DMS 273 (cell line): ENCODE measurements around the gene LIG1.

ENCODE experiments used
- DNase-seq: peaks from one replicate; lab custom pipeline; 2025; ENCODE audit not compliant: unreplicated experiment; lab: John Stamatoyannopoulos, UW

The LIG1 gene

DNA sequence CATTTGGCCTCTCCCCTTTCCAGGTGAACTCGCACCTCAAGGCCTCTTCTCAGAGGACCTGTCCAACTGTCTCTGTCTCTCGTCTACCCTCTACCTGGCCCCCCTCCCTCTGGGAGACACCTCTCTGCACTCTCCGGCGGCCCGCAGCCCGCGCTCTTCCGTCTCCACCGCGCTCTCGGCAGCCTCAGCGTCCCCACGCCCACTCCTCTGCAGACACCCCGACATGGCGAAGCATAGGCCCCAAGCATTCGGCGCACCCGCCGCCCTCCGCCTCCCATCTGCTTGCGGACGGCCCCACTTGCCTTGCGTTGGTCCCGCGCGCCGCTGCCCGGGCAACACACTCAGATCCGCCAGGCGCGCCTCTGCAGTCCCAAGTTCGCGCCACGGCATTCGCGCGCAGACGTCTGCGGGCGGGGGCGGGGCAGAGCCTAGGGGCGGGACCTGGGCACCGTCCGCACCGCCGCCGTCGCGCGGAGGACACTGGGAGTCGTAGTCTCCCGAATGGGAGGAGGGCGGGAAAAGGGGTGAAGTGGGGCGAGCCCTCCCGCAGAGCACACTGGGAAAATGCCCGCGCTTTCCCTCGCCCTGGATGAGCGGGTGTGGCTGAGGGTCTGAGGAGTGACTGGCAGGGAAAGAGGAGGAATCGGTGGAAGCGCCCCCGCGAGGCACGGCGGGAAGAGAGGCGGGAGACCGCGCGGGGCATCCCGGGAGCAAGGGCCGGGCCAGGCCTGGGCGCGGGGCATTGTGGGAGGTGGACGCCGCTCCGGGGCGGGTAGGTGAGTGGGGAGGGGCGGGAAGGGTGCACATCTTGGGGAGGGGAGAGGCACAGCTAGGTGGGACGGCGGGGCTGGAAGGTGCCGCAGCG lies at the start of gene LIG1, which contains the start of gene ZSWIM9:
TSS of gene LIG1 (minus strand) at position 406 of the 865 bp plus-strand sequence. CDS start 4,778 bp downstream, outside the sequence.
TSS of gene ZSWIM9 (plus strand) at position 742 of the 865 bp plus-strand sequence. CDS start 1,123 bp downstream, outside the sequence.
- DNase-seq, result peak; percentile 98

DNA sequence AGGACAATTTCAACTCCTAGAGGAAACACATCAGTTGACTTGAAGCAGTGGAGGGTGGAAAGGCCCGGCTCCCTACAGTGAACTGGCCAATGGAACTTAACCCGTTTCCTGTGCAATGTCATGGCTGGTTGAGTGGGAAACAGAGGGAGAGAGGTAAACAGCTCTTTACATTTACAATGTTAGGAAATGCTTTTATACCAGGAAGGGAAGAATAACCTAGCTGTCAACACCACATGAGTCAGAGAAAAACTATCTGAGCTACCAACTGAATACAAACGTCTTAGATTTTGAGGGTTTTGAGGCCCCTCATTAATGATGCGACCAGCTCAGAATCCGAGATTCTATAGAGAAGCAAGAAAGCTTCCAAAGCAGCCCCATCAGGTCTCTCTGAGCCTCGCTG lies 48.9 kb upstream of the LIG1 start:
- DNase-seq, result no peak

DNA sequence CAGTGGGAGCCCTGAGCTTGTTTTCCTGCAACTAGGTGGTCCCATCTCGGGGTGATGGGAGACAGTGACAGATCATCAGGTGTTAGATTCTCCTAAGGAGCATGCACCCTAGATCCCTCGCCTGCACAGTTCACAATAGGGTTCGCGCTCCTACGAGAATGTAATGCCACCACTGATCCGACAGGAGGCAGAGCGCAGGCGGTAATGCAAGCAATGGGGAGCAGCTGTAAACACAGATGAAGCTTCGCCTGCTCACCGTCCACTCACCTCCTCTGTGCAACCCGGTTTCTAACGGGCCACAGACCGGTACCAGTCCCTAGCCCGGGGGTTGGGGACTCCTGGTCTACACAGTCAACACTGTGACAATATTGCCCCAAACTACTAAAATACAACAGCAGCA lies 46.8 kb upstream of the LIG1 start:
- DNase-seq, result no peak

DNA sequence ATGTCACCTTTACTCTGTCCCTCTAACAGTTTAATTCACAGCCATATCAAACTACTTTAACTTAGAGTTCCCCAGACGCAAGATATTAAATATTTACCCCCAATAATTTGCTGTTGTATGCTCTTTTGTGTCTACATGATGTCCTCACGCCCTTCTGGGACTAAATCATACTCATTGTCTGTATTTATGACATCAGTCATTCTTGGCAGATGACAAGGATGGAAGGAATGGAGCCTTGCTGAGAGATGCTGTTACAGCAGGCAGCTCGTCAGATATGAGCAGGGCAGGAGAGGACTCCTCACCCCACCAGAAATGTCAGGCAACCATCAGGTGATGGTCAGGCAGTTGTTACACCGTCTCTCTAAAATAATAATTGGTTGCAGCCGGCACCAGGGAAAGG lies 43.8 kb upstream of the LIG1 start:
- no peak for DNase-seq

DNA sequence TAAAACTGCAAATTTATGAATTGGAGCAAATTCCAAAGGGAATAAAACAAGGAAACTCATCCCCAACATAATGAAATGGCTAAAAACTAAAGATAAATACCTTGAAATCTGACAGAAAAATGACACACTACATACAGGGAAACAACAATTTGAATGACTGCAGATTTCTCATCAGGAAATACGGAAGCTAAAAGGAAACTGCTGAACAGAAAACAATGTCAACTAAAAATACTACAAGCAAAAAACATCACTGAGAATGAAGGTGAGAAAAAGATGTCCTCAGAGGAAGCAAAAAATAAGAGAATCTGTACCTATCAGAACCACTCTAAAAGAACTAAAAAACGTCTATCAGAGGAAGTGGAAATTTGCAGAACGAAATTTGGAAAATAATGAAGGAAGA lies 39.9 kb upstream of the LIG1 start:
- DNase-seq, result no peak

DNA sequence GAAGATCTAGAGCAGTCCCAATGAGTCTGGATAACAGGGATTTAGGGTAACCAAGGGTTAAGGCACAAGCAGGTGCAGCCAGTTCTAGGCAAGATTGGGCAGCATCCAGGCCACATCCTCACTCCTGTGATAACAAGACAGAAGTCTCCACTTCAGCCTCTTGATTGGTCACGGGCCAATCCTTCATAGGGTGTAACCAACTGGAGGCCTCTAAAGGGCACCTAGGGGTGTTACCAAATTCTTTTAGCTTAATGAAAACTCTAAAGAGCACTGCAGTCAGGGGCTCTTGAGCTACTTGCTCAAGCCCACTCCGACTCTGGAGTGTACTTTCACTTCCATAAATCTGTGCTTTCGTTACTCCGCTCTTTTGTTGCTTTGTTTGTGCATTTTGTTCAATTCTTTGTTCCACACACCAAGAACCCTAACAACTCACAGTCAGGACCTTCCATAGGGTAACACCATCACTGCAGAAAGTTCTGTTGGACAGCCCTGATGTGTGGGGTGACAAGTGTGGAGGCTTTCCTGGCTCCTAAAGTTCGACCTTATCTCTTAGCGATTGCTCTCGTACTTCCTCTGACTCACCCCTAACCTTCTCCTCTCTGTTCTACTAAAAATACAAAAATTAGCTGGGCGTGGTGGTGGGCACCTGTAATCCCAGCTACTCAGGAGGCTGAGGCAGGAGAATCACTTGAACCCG lies 36.4 kb upstream of the LIG1 start:
- peak; percentile 40 for DNase-seq

DNA sequence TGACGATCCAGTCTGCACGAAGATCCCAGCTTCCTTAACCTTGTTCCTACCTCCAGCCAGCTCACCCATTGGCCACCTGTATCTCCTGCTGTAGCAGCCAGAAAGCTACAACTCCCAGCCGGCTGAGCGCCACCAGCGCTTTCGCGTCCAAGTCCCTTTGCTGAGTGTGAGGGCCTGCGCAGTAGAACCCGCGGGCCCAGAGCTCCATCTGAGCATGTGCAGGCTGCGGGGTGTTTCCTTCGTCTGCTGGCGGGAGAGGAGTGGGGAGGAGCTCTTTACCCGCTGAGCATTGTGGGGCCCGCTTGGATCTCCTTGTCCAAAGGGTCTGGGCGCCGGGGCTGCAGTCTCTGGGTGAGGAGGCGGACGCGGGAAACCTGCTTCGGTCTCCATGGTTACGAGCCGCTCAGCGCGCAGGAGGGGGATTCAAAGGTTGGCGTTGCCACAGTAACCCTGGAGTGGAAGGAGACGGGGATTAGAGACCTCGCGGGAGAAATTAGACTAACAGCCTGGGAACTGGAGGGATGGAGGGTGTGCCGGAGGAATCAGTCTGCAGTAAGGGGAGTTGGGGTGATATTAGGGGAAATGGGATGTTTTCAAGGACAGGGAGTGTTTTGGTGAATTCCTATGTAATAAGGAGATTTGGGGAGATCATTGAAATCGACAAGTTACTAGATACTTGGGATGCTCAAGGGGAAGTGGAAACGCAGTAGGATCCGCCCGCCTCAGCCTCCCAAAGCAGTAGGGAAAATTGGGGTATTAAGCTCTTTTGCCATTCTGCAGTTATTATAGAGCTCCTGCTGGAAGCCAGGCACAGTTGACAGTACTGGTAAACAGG lies 33.9 kb upstream of the LIG1 start:
- peak; percentile 99 for DNase-seq

DNA sequence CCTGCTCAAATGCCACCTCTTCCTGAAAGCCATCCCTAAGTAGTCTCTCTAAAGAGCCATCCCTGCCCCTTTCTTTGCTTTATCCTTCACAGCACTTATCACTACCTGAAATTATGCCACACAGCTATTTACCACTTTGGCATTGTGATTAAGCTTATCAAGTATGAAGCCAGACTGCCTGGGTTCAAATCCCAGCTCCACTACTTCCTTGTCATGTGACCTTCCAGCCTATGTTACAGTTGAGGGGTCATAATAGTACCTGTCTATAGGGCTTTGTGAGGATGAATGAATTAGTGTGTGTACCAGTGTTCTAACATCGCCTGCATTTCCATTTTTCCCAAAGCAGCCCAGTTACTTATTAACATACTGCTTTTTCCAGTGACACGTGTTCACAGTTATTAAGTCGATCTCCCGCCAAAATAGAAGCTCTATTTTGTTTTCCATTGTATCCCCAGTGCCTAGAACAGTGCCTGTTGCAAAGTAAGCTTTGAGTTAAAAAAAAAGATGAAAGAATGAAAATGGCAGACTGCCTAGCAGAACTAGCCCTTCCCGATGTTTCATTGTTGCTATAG lies 33.2 kb upstream of the LIG1 start:
- peak; percentile 56 for DNase-seq

DNA sequence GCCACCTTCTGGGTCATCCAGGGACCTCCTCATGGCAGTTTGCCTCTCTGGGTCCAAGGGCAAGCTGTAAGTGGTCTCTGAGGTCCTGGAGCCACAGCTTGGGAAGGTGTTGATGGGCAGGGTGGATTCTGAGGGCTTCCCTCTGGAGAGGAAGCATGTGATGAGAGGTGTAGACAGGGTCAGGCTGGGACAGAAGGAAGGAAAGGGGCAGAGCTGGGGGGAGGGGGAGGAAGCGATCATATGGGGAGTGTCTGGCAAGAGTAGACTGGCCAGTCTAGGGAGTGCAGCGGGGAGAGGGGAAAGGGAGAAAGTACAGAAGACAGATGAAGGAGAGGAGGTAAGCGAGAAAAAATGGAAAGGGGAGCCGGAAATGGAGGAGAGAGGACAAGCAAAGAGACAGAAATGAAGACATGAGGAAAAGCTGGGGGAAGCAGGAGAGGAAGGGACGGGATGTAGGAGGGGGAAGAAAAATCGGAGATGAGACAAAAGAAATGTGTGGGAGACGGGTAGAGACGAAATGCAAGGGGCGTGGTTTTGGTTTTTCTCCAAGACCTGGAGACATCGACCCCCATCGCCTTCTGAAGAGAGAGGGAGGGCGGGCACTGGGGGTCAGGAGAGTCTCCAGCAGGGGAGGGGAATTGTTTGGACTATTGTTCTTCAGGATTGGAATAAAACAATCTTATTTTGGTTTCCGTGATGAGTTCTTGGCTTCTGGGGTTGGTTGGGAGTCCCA lies 27.0 kb upstream of the LIG1 start:
- peak; percentile 39 for DNase-seq

DNA sequence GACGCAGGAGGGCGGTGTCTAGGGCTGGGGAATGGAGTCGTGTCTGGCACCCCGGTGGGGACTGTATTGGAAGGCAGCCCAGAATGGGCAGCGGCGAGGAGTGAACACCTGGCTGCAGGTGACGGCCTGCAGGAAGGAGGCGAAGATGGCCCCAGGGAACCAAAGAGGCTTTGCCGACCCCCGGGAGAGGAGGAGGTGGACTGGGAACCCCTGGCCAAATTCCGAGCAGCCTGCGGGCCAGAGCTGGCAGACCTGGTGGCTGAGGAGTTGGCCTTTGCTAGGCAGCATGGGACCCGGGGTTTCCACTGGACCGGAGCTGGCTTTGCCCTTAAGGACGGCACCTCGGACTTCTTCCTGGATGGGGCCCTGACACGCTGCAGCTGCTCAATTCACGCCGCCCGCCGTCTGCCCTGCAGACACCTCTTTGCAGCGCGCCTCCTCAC lies 26.2 kb upstream of the LIG1 start:
- DNase-seq, result no peak

DNA sequence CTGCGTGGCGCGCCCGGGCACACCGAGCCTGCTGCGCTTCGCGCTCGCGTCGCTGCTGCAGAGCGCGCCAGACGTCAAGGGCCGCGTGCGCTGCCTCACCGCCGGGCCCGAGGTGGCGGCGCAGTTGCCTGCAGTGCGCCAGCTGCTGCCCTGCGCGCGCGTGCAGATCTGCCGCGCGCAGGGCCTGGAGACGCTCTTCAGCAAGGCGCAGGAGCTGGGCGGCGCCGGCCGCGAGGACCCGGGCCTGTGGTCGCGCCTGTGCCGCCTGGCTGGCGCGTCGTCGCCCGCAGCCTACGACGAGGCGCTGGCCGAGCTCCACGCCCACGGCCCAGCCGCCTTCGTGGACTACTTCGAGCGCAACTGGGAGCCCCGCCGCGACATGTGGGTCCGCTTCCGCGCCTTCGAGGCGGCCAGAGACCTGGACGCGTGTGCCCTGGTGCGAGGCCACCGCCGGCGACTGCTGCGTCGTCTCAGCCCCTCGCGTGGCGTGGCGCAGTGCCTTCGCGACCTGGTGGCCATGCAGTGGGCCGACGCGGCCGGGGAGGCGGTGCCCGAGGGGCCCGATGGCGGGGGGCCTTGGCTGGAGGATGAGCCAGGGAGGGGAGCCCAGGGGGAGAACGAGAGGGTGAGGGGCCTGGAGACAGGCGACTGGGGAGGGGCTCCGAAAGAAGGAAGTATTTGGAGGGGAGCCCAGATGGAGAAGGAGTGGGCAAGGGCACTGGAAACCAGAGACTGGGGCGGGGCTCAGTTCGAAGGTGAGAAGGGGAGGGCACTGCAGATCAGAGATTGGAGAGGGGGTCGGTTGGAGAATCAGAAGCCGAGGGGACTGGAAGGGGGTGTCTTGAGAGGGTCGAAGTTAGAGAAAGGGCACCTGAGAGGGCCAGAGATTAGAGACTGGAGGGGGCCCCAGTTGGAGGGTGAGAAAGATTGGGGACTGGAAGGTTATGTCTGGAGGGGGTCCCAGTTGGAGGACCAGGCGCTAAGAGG lies 25.0 kb upstream of the LIG1 start:
- no peak for DNase-seq

DNA sequence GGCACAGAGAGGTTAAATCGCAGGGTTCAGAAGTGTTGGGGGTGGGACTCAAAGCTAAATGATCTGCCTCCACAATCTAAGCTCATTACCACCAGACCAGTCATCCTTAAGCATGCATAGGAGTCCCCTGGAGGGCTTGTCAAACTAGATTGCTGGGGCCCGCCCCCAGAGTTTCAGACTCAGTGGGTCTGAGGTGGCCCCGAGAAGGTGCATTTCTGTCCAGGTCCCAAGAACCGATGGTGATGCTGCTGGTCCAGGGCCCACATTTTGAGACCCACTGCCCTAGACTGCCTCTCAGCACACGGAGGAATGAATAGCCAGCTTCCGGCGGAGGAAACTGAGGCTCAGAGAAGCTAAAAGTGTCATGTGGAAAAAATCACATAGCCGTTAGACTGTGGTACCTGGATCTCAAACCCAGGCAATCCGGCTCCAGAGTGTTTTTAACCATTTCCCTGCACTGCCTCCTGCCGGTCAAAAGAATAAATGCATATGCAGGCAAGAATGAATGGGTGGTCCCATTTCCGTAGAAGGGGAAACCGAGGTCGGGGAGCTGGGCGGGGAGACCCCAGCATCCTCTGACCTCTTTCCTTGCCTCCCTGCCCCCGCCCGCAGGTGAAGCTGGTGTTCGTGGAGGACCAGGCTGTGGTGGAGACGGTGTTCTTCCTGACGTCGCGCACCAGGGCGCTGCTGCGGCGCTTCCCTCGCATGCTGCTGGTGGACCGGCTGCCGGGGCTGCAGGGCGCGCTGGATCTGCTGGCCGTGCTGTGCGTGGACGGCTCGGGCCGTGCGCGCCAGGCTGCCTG lies 24.1 kb upstream of the LIG1 start:
- peak; percentile 45 for DNase-seq

DNA sequence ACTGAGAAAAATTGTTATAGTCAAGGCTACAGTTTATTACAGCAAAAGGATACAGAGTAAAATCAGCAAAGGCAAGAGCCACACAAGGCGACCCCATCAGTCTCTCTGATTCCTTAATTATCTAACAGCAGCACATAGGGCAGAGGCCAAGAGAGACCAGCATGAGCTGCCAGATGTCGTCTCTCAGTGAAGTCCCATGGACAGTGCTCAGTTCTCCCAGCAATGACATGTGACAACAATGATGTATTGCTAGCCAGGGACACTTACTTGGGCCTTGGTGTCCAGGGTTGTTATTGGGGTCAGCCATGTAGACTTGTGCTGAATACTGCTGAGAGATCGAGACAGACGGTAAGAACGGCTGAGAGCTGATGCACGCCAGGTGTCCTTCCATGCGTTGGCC lies 22.6 kb upstream of the LIG1 start:
- DNase-seq, result no peak

DNA sequence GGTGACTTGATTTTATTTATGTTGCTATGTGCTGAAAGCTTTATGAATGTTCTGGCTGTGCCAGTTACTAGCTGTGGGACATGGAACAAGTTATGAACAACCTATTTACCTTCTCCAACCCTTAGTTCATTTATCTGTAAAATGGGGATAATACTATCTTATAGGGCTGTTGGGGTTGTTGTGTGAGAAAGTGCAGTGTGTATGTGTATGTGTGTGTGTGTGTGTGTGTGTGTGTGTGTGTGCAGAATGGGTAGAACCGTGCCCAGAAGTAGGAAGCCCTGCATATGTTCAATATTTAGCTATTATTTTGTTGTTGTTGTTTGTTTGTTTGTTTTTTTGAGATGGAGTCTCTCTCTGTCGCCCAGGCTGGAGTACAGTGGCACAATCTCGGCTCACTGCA lies 20.7 kb upstream of the LIG1 start:
- no peak for DNase-seq

DNA sequence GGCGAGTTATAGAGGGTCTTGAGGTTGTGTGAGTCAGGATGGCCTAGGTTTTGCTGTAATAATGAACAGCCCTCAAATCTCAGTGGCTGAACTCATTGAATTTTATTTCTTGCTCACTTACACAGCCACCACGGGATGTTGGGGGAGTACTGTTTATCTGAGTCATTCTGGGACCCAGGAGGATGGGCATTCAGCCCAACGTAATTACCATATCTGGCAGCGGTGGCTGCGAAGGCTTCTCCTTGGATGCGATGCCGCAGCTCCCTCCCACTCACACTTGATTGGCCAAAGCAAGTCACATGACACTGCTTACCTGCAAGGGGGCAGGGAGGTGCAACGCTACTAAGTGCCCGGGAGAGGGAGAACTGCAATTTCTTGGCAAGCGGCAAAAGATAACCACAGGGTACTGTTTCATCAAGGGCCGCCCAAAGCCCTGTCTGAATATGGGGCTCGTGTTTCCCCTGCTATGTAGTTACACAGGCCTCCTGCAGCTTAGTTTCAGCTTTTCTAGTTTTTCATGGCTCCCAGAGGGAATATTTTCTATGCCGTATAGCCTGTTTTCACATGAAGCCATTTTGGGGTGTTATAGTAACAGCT lies 20.2 kb upstream of the LIG1 start:
- peak; percentile 99 for DNase-seq

DNA sequence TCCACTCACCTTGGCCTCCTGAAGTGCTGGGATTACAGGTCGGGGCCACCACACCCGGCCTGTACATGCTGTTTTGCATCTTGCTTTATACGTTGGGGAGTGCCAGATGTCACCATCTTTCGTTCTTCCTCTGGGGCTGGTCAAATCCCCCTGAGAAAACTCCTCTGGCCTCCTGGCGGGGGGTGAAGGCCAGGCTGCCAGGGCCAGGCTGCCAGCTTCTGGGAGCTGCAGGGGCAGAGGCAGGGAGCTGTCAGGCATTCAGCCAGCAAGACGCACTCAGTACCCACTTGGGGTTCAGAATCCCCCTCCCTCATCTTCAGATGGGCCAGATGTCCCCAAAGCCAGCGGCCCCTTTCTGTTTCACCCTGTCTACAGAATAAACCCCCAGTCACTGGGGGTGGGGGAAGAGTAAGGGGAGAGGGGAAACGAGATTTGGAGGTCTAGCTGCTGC lies 16.4 kb upstream of the LIG1 start:
- peak; percentile 79 for DNase-seq

DNA sequence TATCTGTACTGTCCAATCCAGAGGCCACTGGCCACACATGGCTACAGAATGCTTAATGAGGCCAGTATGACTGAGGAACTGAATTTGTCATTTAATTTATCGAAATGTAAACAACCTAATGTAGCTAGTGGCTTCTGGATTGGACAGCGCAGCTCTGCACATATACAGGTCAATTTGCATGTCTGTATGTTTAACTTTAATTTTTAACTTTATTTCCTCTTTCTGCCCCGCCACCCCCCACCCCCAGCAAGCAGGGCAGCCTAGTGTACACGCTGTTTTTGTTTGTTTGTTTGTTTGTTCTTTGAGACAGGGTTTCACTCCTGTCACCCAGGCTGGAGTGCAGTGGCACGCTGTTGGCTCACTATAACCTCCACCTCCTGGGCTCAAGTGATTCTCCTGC lies 15.9 kb upstream of the LIG1 start:
- no peak for DNase-seq

DNA sequence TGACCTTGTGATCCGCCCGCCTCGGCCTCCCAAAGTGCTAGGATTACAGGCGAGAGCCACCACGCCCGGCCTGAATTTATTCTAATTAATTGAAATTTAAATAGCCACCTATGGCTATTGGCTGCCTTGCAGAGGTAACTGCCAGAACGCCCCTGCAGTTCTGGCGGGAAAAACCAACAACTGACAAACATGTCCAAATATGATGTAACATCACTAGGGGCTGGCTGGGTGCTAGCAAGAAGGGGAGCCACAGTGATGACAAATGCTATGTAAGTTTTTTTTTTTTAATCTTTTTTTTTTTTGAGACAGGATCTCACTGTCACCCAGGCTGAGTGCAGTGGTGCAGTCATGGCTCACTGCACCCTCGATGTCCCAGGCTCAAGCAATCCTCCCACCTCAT lies 13.2 kb upstream of the LIG1 start:
- DNase-seq, result no peak
